Tibial nerve (tissue), 3 donors: ENCODE results near the gene KIAA0753.

Experiments
- CTCF ChIP-seq, 5 experiments: fragments of 200-600 bp in 3 of 5; fragments of 450-650 bp in 2 of 5; sonication (generic) in 3 of 5; IDR thresholded peaks; one replicate each; pipeline ENCODE4 v1.5.1; 2016 to 2019; ENCODE audit warnings: antibody characterized with exemption in 5 of 5, mild to moderate bottlenecking in 3 of 5, moderate library complexity in 2 of 5
- POLR2A ChIP-seq, 2 donors: fragments of 450-650 bp; IDR thresholded peaks; one replicate each; pipeline ENCODE4 v1.6.1; 2017; ENCODE audit warnings: antibody characterized with exemption in 2 of 2, mild to moderate bottlenecking in 2 of 2, moderate library complexity in 2 of 2

- TF ChIP-seq CTCF (IDR thresholded peaks at IDR 0.05): no peak
- TF ChIP-seq POLR2A (IDR thresholded peaks at IDR 0.05): no peak
These were observed 8.0 kb downstream of the KIAA0753 start for GRCh38 chr17:6632530-6632929.
